HG02571 (cell line): ENCODE data around the gene ZFAND3.
"Not testable (repeated sequence)": the region's sequence is repeated elsewhere in the genome, so short reads cannot be mapped to it uniquely, and the experiment has no call there.

Experiments used
- ATAC-seq: cut with Tn5 transposase; IDR thresholded peaks from one replicate; pipeline ENCODE4 v1.9.1; 2021; ENCODE audit warnings: mild to moderate bottlenecking, moderate library complexity; ENCODE audit not compliant: unreplicated experiment

The ZFAND3 gene

DNA sequence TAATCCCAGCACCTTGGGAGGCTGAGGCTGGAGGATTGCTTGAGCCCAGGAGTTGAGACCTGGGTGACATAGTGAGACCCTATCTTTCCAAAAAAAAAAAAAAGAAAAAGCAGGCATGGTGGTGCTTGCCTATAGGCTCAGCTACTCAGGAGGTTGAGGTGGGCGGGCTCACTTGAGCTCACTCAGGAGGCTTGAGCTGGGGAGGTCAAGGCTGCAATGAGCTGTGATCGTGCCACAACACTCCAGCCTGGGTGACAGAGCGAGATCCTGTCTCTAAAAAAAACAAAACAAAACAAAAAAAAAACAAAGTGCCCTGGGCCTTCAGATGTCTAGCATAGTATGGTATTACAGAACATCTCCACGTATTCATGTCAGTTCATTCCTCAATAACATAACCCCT is 42.9 kb downstream of the ZFAND3 start:
- no peak for ATAC-seq

DNA sequence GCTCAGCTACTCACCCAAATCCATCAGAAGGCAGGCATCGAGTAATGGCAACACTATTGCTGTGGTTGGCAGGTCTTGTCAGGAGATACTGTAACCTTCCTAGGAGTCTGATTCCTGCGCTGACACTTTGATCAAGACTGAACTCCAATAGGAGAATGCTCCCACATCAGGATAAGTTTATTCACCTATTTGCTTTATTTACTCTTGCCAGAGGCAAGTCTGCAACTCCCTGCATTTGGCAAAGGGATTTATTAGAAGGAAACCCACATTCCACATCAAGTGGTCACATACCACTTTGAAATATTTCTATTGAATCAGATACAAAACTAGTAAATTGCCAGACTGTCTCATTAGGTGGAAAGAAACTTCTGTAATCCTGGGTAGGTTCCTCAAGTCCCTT is 43.5 kb downstream of the ZFAND3 start:
- ATAC-seq = no peak

DNA sequence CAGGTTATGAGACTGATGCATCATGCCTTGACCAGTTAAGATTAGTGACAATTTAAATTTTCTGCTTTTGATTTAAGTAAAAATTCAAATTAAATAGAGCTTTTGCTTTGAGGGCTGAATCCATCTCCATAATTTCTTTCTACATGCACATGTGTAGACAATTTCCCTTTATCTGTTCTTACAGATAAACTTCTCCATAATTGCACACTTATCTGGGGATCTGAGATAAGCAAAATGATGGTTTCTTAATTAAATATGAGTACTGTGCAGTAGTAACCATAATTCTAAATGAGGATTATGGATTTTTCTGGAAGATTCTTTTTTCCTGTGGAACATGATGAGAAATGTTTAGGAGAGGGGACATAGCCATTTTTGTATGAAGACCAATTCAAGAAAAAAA is 44.7 kb downstream of the ZFAND3 start:
- ATAC-seq = no peak

- ATAC-seq = no peak
These were observed 46.0 kb downstream of the ZFAND3 start for GRCh38 chr6:37865504-37865903.

- no peak for ATAC-seq
These were observed 47.3 kb downstream of the ZFAND3 start for GRCh38 chr6:37866590-37867507.

DNA sequence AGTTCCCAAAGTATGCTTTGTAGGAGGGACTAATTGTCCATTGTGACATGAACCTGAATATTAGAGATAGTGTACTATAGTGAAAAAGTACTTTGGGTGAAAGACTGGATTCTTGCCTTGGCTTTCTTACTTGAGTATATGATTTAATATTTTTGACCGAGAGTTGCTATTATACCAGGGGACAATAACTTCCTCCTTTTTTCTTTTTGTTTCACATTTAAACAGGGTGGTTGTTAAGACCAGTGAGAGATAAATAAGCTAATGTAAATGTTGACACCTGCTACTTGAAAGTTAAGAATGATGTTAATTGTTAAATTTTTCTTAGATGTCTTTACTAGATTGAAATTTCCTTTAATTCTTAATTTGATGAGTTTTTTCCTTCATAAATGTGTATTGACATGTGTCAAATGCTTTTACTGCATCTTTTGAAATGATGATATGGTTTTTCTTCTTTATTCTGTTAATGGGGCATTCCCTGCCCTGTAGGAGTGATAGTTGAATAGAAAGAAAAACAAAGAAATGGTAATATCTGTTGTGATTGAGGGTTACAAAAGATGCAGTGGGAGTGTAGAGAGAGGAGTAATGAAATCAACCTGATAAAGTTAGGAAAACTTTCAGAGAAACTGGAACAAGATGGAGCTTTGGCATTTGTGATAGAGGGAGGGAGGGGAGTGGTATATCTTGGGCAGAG is 48.4 kb downstream of the ZFAND3 start:
- no peak for ATAC-seq

- ATAC-seq = no peak
These were observed 48.9 kb downstream of the ZFAND3 start for GRCh38 chr6:37868447-37868825.

DNA sequence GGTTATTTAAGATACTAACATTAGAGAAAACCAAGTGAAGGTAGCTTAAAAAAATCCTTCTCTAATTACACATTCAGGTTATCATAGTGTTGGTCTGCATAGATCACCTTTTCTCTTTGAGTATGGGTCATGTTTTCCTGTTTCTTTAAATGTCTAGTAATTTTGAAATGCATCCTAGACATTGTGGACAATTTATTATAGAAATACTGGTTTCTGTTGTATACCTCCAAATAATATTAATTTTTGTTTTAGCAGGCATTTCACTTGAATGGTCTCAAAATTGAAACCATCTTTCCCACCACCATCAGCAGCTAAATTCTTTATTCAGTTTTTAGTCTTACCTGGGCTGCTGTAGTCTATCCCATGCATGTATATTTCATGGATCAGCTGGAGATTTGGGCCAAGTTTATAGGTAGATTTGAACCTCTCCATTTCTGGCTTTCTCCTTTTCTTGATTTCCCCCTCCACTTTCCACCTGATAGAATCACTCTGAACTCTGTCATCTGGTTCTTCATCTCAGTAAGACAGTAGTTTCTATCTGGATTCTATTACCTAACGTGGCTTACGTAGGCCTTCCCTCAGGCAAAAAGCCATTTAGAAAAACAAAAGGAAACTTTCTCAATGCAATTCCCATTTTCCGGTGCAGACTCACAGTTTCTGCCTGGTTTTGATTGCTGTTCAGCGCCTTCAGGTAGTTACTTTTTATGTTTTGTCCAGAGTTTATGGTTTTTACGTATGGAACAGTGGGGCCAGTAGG is 52.3 kb downstream of the ZFAND3 start:
- no peak for ATAC-seq

- no peak for ATAC-seq
These were observed 52.8 kb downstream of the ZFAND3 start for GRCh38 chr6:37872373-37872745.

DNA sequence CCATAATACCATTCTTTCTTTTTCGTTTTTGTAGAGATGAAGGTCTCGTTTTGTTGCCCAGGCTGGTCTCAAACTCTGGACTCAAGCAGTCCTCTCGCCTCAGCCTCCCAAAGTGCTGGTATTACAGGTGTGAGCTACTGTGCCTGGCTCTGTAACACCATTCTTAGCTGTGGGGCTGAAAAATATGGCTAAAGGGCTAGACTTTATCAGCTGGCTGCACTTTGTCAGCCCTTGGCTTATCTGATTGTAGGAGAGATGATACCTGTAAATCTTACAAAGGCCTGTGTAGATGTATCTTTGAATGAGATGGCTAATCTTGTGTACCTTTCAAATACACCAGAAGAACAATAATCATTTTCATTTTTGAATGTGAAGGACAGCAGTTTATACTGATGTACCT is 55.2 kb downstream of the ZFAND3 start:
- ATAC-seq = no peak

- ATAC-seq = no peak
These were observed 56.2 kb downstream of the ZFAND3 start for GRCh38 chr6:37875561-37876309.

- ATAC-seq = no peak
These were observed 57.3 kb downstream of the ZFAND3 start for GRCh38 chr6:37876843-37877242.

DNA sequence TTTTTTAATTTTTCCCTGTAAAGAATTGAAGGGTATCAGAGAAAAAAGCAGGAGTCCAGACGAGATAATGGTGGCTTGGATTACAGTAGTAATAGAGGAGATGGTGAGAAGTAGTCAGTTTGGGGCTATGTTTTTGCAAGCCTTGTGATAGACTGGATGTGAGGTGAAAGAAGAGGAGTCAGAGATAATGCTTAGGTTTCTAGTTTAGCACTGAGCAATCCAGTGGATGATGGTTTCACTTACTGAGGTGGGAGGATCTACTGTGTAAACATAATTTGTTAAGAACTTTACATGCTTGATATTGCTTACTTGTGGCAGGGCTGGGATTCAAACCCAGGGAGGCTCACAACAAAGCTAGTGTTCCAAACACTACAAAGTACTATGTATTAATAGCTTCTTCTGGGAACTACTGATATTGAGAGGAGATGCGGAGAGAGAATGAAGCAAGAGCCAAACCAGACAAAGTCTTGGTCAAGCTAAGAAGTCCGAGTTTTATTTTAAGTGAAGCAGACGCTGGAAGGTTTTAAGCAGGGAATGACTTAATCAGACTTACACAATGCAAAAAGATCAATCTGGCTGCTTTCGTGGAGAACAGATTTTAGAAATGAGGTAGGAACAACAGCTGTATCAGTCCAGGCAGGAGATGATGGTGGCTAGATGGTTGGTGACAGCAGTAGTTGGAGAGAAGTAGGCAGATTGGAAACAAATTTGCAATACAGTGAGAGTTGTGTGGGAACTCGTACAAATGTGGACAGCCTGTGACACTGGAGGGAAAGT is 58.0 kb downstream of the ZFAND3 start:
- no peak for ATAC-seq

DNA sequence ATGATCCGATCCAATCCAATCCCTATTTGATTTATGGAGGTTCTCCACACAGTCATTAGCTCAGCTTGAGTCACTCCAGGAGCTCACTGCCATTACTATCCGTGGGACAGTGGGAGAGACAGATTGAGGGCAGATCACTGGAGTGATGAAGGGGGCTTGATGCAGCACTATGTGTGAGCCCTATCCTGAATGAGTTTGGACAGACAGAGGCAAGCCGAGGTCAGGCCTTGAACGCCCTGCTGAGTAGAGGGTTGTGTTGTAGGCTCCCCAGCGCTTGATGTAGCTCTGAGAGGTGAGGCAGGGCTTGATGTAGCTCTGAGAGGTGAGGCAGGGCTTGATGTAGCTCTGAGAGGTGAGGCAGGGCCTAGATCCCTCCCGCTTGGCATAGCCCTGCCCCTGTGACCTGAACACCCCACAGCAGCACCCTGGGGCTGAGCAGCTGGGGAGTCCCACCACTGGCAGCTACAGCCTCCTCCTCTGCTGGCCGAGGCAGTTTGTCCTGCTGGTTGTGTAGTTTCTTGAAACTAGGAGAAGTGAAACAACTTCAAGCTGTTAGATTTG is 58.7 kb downstream of the ZFAND3 start:
- no peak for ATAC-seq

DNA sequence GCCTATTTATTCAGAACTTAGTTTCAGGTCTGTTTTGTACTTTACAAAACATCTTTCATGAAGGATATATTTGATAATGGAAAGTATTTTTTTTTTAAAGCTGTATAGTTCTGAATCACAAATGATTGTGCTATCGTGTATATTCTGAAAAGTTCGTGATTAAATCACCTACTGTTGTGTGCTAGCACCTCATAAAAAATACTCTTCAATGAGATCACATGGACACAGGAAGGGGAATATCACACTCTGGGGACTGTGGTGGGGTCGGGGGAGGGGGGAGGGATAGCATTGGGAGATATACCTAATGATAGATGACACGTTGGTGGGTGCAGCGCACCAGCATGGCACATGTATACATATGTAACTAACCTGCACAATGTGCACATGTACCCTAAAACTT is 61.1 kb downstream of the ZFAND3 start:
- ATAC-seq = not testable (repeated sequence)

- no peak for ATAC-seq
These were observed 62.8 kb downstream of the ZFAND3 start for GRCh38 chr6:37882292-37882691.

- no peak for ATAC-seq
These were observed 63.3 kb downstream of the ZFAND3 start for GRCh38 chr6:37882724-37883413.

GRCh38 chr6:37884548-37884947 is 65.0 kb downstream of the ZFAND3 start:
- no peak for ATAC-seq

GRCh38 chr6:37889051-37889450 is 69.5 kb downstream of the ZFAND3 start:
- no peak for ATAC-seq
